PC-3 (cell line): Measurements from ENCODE around the gene SPOCD1. TPM values are rescaled to one million over a fixed set of nuclear protein-coding genes. Genes with fewer than 3 reads are reported as not detected.
A peak's percentile ranks its signal among the peaks of the same experiment; 100 is the strongest.

Source experiments
- ATAC-seq: fragments of 200-7000 bp; cut with Tn5 transposase; 2 replicates; pipeline ENCODE4 v1.9.1; 2020; ENCODE audit warnings: mild to moderate bottlenecking, moderate library complexity
- BruUV-seq: library from RNA; stranded (reverse); fragments of 400-500 nt; replicated peaks from 2 replicates; lab custom pipeline; 2021; lab: Mats Ljungman, UMichigan
- CTCF ChIA-PET: fragments of 300-600 bp; sonication (Branson Sonifier 250); formaldehyde crosslinking; loops from one replicate; lab custom pipeline; 2022; ENCODE audit warnings: antibody characterized with exemption; lab: Charles Lee
- POLR2A ChIA-PET: fragments of 300-600 bp; sonication (Branson Sonifier 250); formaldehyde crosslinking; loops from one replicate; lab custom pipeline; 2022; ENCODE audit warnings: antibody characterized with exemption; ENCODE audit not compliant: unreplicated experiment; lab: Charles Lee
- DNase-seq: peaks from one replicate; pipeline ENCODE4 v3.0.0-alpha.2; 2015
- H2AFZ ChIP-seq: fragments of 300-600 bp; sonication (generic); 2 replicates; pipeline ENCODE4 v1.6.0; 2016; ENCODE audit warnings: antibody characterized with exemption, low read length
- H3F3A ChIP-seq: fragments of 300-600 bp; sonication (generic); one replicate; pipeline ENCODE4 v1.6.0; 2017; ENCODE audit warnings: antibody characterized with exemption, low read length, control low read depth, mild to moderate bottlenecking; ENCODE audit not compliant: unreplicated experiment
- H3K27ac ChIP-seq: fragments of 300-600 bp; sonication (generic); 2 replicates; pipeline ENCODE4 v1.5.1; 2016; ENCODE audit warnings: mild to moderate bottlenecking, low read length
- H3K27me3 ChIP-seq: fragments of 300-600 bp; sonication (generic); 2 replicates; pipeline ENCODE4 v1.6.1; 2016; ENCODE audit warnings: low read length, mixed read lengths
- H3K36me3 ChIP-seq: fragments of 300-600 bp; sonication (generic); 2 replicates; pipeline ENCODE4 v1.6.1; 2016; ENCODE audit warnings: low read depth, mixed run types, low read length, mixed read lengths
- H3K4me1 ChIP-seq: fragments of 300-600 bp; sonication (generic); 2 replicates; pipeline ENCODE4 v1.5.1; 2016; ENCODE audit warnings: low read length; ENCODE audit not compliant: insufficient read depth
- H3K4me2 ChIP-seq: fragments of 300-600 bp; sonication (generic); 2 replicates; pipeline ENCODE4 v1.6.0; 2016; ENCODE audit warnings: low read length
- H3K4me3 ChIP-seq: fragments of 300-600 bp; sonication (generic); 2 replicates; pipeline ENCODE4 v1.5.1; 2016; ENCODE audit warnings: mild to moderate bottlenecking, low read length, mixed read lengths
- H3K79me2 ChIP-seq: fragments of 300-600 bp; sonication (generic); 2 replicates; pipeline ENCODE4 v1.6.1; 2017; ENCODE audit warnings: low read length, mixed read lengths
- H3K9ac ChIP-seq: fragments of 300-600 bp; sonication (generic); 2 replicates; pipeline ENCODE4 v1.6.0; 2016; ENCODE audit warnings: mild to moderate bottlenecking, low read length
- H3K9me2 ChIP-seq: fragments of 300-600 bp; sonication (generic); replicated peaks from 2 replicates; pipeline ENCODE4 v1.6.1; 2016; ENCODE audit warnings: mixed run types, low read length, mixed read lengths
- H3K9me3 ChIP-seq: fragments of 300-600 bp; sonication (generic); 2 replicates; pipeline ENCODE4 v1.6.1; 2016; ENCODE audit warnings: low read length, mixed read lengths
- H4K20me1 ChIP-seq: fragments of 300-600 bp; sonication (generic); 2 replicates; pipeline ENCODE4 v1.6.1; 2016; ENCODE audit warnings: low read length, mixed read lengths
- CTCF ChIP-seq: fragments of 300-600 bp; sonication (generic); conservative IDR thresholded peaks from 2 replicates; pipeline ENCODE4 v1.5.1; 2017; ENCODE audit warnings: antibody characterized with exemption, low read depth, mild to moderate bottlenecking, low read length
- EZH2 ChIP-seq: fragments of 300-600 bp; sonication (generic); IDR thresholded peaks from one replicate; pipeline ENCODE4 v1.6.1; 2017; ENCODE audit warnings: antibody characterized with exemption, mild to moderate bottlenecking, low read length; ENCODE audit not compliant: unreplicated experiment
- EZH2phosphoT487 ChIP-seq: fragments of 300-600 bp; sonication (generic); IDR thresholded peaks from 2 replicates; pipeline ENCODE4 v1.6.1; 2018; ENCODE audit warnings: mild to moderate bottlenecking, antibody characterized with exemption, low read length, borderline replicate concordance
- intact Hi-C: fragments of 100-400 bp; cut with micrococcal nuclease; formaldehyde crosslinking; loops from 2 replicates; pipeline ENCODE4 v1.9.0; 2023
- total RNA-seq: library from RNA; depleted of rRNA; stranded (reverse); fragments of >200 nt; gene quantifications from 2 replicates; pipeline ENCODE4 v1.2.3, GENCODE V29; 2014

SPOCD1 gene
- total RNA-seq, 1 experiment from 2014 or later = 5.4 TPM

DNA sequence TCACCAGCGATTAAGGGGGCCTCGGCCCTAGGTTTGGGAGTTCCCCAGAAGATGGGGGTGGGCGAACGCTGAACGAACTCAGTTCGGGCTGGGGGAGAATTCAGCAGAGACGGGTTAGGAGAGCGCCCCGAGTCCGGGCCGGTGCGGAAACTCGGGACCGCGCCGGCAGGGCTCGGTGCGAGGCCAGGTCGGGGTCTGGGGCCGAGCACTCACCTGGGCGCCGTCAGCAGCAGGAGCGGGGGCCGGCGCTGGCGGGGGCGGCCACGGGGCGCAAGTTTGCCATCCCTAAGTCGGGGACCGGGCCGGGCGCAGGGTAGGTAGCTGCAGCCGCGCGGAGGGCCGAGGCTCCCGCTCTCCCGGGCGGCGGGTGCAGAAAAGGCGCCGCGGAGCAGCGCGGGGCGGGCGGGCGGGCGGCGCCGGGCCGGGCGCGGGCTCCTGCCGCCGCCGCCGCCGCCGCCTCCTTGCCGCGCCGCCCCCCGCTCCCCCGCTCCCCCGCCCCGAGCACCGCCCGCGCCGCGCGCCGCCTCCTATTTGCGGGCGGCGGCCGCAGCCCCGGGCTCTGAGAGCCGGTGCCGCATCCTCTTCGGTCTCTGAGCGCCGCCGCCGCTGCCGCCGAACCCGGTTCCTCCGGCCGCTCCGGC, 52.0 kb downstream of the SPOCD1 start:
- H3K27ac ChIP-seq = no peak overlapping the region
- ChIA-PET CTCF (no interaction called here), POLR2A (no interaction called here)
- TF ChIP-seq CTCF (no peak), EZH2phosphoT487 (no peak), EZH2 (no peak)
- H3K27me3 ChIP-seq = no peaks in the 10 kb centered on the region
- H3K9ac ChIP-seq = peak overlapping the region; percentile 21; the same call in 1 of the 2 replicates
- DNase-seq = no peak
- no peaks in the 10 kb centered on the region for H3K9me3 ChIP-seq
- H3K4me1 ChIP-seq = peaks cover 24% of the 10 kb centered on the region
- 0 out of 2 replicates have a peak, but pooled peaks cover 5% of the 10 kb centered on the region for H3K79me2 ChIP-seq
- H2AFZ ChIP-seq = peak overlapping the region; percentile 76
- no peaks in the 10 kb centered on the region for H3K9me2 ChIP-seq
- H3F3A ChIP-seq = no peaks in the 10 kb centered on the region
- intact Hi-C loops = loop anchor here (5.0 kb wide), 2 partner anchors 51 to 174 kb away; partner anchors contain the start of gene PTP4A2
- peak overlapping the region; percentile 78 for H3K4me3 ChIP-seq
- peak overlapping the region; percentile 100 for H3K4me2 ChIP-seq
- no peaks in the 10 kb centered on the region for H4K20me1 ChIP-seq
- BruUV-seq = no TSS peak
- H3K36me3 ChIP-seq = no peaks in the 10 kb centered on the region
- ATAC-seq = no peak

DNA sequence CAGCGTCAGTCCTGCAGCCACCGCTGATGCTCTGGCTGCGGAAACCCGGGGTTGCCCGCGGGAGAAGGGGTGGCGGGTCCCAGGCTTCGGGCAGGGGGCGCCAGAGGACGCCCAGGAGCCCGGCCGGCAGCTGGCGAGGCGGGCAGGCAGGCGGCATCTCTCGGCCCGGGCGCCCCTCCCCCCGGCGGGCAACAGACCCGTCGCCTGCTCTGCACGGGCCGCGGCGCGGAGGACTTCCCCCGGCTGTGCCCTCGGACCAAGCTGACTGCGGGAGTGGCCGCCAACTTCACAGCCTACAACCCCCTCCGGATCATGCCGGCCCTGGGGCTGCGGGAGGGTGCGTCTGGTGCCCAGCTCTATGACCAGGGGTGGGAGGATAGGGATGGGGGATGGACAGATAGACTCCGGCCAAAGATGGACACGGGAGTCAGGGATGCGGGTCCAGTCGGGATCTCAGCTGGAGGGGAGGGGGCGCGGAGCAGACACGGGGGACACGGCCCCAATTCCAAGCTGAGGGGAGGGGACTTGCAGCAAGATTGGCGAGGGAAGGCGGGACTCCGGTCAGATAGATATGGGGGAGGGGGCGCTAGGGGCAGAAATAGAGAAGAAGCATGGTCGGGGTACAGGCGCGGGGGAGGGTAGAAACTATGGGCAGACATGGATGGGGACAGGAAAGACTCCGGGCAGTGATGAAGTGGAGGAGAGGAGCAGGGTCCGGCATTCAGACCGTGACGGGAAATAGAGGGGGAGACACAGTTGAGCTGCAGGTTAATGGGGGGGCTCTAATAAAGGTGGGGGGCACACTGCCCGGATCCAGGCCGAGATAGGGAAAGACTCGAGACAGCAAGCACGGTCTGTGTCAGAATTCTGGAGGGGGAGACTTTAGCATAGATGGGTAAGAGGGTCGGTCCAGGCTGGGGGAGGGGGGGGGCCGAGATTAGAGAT, 52.8 kb downstream of the SPOCD1 start:
- ATAC-seq (peak; percentile 56), DNase-seq (peak; percentile 76)
- intact Hi-C loops = loop anchor here (1.0 to 5.0 kb wide), 3 partner anchors 26 to 174 kb away; partner anchors contain the start of gene PTP4A2
- H2AFZ ChIP-seq = peak overlapping the region; percentile 76
- 0 out of 2 replicates have a peak, but pooled peaks cover 5% of the 10 kb centered on the region for H3K79me2 ChIP-seq
- no peak overlapping the region for H3K27ac ChIP-seq
- no peaks in the 10 kb centered on the region for H4K20me1 ChIP-seq
- H3K9ac ChIP-seq = peak overlapping the region; percentile 21; the same call in 1 of the 2 replicates
- H3K4me2 ChIP-seq = peak overlapping the region; percentile 100
- H3K4me3 ChIP-seq = peak overlapping the region; percentile 78
- H3K27me3 ChIP-seq = no peaks in the 10 kb centered on the region
- POLR2A ChIA-PET = interaction anchor here (0.7 kb wide), 1 partner anchor 310 kb away, joined by 3 read pairs; the partner anchor contains the start of gene TMEM39B
- no peaks in the 10 kb centered on the region for H3F3A ChIP-seq
- CTCF ChIA-PET = interaction anchor here (0.5 to 0.7 kb wide), 3 partner anchors 17 to 175 kb away, joined by 3 to 8 read pairs (median 3); partner anchors contain the start of gene PTP4A2
- TF ChIP-seq EZH2 (no peak), CTCF (peak; percentile 69), EZH2phosphoT487 (peak; percentile 78)
- peaks cover 24% of the 10 kb centered on the region for H3K4me1 ChIP-seq
- no TSS peak for BruUV-seq
- no peaks in the 10 kb centered on the region for H3K9me3 ChIP-seq
- no peaks in the 10 kb centered on the region for H3K36me3 ChIP-seq
- H3K9me2 ChIP-seq = no peaks in the 10 kb centered on the region
